Lung (tissue), 12 donors: ENCODE data around the gene TEC. TPM values are rescaled to one million over a fixed set of nuclear protein-coding genes. Genes with fewer than 3 reads are reported as not detected.

Source experiments
- ATAC-seq: fragments of 200-7000 bp; cut with Tn5 transposase; one replicate; pipeline ENCODE4 v1.9.1; 2020; ENCODE audit warnings: moderate number of reproducible peaks; ENCODE audit not compliant: insufficient read depth, low FRiP score
- DNase-seq, 3 donors: peaks; one replicate each; pipeline ENCODE4 v3.0.0-alpha.2; 2013 to 2017
- H3K27ac ChIP-seq, 2 donors: one replicate each; pipeline ENCODE4 v1.5.1; 2013; ENCODE audit warnings: mild to moderate bottlenecking in 2 of 2, moderate library complexity in 2 of 2, control low read depth in 1 of 2, inconsistent platforms in 1 of 2, low read depth in 1 of 2, low read length in 1 of 2
- H3K27me3 ChIP-seq, 3 donors: one replicate each; pipeline ENCODE4 v1.5.1; 2013; ENCODE audit warnings: low read length in 2 of 3; ENCODE audit not compliant: control insufficient read depth in 3 of 3, insufficient read depth in 3 of 3
- H3K36me3 ChIP-seq, 4 donors: one replicate each; pipeline ENCODE4 v1.5.1; 2013; ENCODE audit warnings: low read length in 4 of 4, mild to moderate bottlenecking in 1 of 4, moderate library complexity in 1 of 4; ENCODE audit not compliant: control insufficient read depth in 4 of 4, insufficient read depth in 4 of 4
- H3K4me1 ChIP-seq, 5 donors: one replicate each; pipeline ENCODE4 v1.5.1; 2013; ENCODE audit warnings: low read length in 5 of 5, mild to moderate bottlenecking in 2 of 5, moderate library complexity in 1 of 5; ENCODE audit not compliant: control insufficient read depth in 5 of 5, insufficient read depth in 5 of 5
- H3K4me3 ChIP-seq: one replicate; pipeline ENCODE4 v1.5.1; 2013; ENCODE audit warnings: mild to moderate bottlenecking, control low read depth, moderate library complexity
- H3K9ac ChIP-seq, 2 donors: one replicate each; pipeline ENCODE4 v1.5.1; 2013; ENCODE audit warnings: low read length in 2 of 2, control low read depth in 1 of 2; ENCODE audit not compliant: insufficient read depth in 1 of 2
- H3K9me3 ChIP-seq, 4 donors: one replicate each; pipeline ENCODE4 v1.5.1; 2013; ENCODE audit warnings: low read length in 3 of 4, mild to moderate bottlenecking in 1 of 4, moderate library complexity in 1 of 4; ENCODE audit not compliant: control insufficient read depth in 4 of 4, insufficient read depth in 3 of 4
- CTCF ChIP-seq: IDR thresholded peaks from 2 replicates; pipeline ENCODE4 v1.5.1; 2012; ENCODE audit warnings: mild to moderate bottlenecking; ENCODE audit errors: control extremely low read depth, extremely low read depth
- WGBS, 2 donors: extraction: QIAGEN DNeasy Blood & Tissue Kit; methylation state at CpG; one replicate each; pipeline ENCODE4 v1.1.7; 2013; 5-methylcytosine and 5-hydroxymethylcytosine counted together
- polyA plus RNA-seq, 2 donors: library from polyadenylated mRNA; stranded (reverse); fragments of 200-250 nt; gene quantifications; one replicate each; pipeline ENCODE4 v1.2.1, GENCODE V29; 2013
- total RNA-seq, 2 donors: library from RNA; depleted of rRNA in 1 of 2; stranded (reverse); fragments of >200 nt in 1 of 2; gene quantifications; one replicate each; pipeline ENCODE4 v1.2.1, GENCODE V29; 2014 to 2021
- donor health status: control.
- donor health status: control.
- donor health status: Bipolar disorder and iron deficiency.
- donor health status: healthy.
- donor health status: DM: yes; HTN: yes; CAD: no.

The TEC gene
- total and polyA plus RNA-seq, 4 donors, result 2.0 to 19.8 (median 3.1) TPM

GRCh38 chr4:48114412-48114811 is 155.2 kb downstream of the TEC start:
- Histone ChIP-seq H3K9ac (no peak overlapping the region), H3K36me3 (no peaks in the 10 kb centered on the region), H3K27me3 (no peaks in the 10 kb centered on the region), H3K9me3 (no peaks in the 10 kb centered on the region), H3K4me1 (peaks cover 0 to 17% (median 0%) of the 10 kb centered on the region in 5 donors), H3K4me3 (no peak overlapping the region), H3K27ac (no peak overlapping the region)
- DNase-seq (no peak), ATAC-seq (no peak)
- TF ChIP-seq CTCF, result no peak
- 74 to 87% methylated on average over 6 of the region's 6 CpGs for WGBS, 2 donors

- no peak for TF ChIP-seq CTCF
- no peak for ATAC-seq
- H3K9ac ChIP-seq, result no peak overlapping the region
- peaks cover 0 to 19% (median 0%) of the 10 kb centered on the region in 5 donors for H3K4me1 ChIP-seq
- no peak overlapping the region for H3K27ac ChIP-seq
- H3K9me3 ChIP-seq, result no peaks in the 10 kb centered on the region
- WGBS, 2 donors, result 84 to 94% methylated on average over 8 of the region's 8 CpGs
- no peak for DNase-seq
- H3K27me3 ChIP-seq, result no peaks in the 10 kb centered on the region
- no peaks in the 10 kb centered on the region for H3K36me3 ChIP-seq
- H3K4me3 ChIP-seq, result no peak overlapping the region
Observed at GRCh38 chr4:48112017-48112667, 157.5 kb downstream of the TEC start.

GRCh38 chr4:48110452-48110978 is 159.1 kb downstream of the TEC start:
- Histone ChIP-seq H3K9me3 (no peaks in the 10 kb centered on the region), H3K27ac (no peak overlapping the region), H3K27me3 (no peaks in the 10 kb centered on the region), H3K9ac (no peak overlapping the region), H3K4me3 (no peak overlapping the region), H3K36me3 (no peaks in the 10 kb centered on the region), H3K4me1 (peaks cover 0 to 19% (median 0%) of the 10 kb centered on the region in 5 donors)
- ATAC-seq (no peak), DNase-seq (no peak)
- no peak for TF ChIP-seq CTCF
- WGBS, 2 donors, result 77 to 80% methylated on average over 1 of the region's 1 CpG
